ENCODE data around the gene MEIOB. TPM values are rescaled to one million over a fixed set of nuclear protein-coding genes. Genes with fewer than 3 reads are reported as not detected.

Gene MEIOB
- total RNA-seq, 1 donor: not detected

DNA sequence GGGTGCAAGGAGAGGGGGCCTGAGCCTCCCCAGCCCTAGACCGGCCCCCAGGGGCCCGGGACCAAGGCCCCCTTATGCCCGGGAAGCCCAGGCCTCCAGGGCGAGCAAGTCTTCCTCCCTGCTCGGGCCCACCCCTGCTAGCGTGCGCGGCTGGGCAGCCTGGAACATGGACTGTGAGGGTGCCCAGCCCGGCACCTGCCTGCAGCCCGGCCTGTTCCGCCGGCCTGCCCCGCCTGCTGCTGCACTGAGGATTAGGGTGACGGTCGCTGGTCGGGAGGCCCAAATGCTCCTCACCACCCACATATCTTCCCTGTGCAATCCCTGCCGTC lies 40.2 kb upstream of the MEIOB start:
- DNase-seq (ENCODE audit: low read depth): no peak
- TF ChIP-seq CTCF (IDR thresholded peaks at IDR 0.05; ENCODE audit: insufficient read depth, low read depth, low read length): no peak
- H3K4me3 ChIP-seq (ENCODE audit: low read depth, low read length): no peak overlapping the region

GRCh38 chr16:1911467-1912214 lies 39.7 kb upstream of the MEIOB start:
- DNase-seq (ENCODE audit: low read depth): no peak
- no peak for TF ChIP-seq CTCF (IDR thresholded peaks at IDR 0.05; ENCODE audit: insufficient read depth, low read depth, low read length)
- no peak overlapping the region for H3K4me3 ChIP-seq (ENCODE audit: low read depth, low read length)

GRCh38 chr16:1909561-1910231 lies 37.7 kb upstream of the MEIOB start:
- no peak overlapping the region for H3K4me3 ChIP-seq (ENCODE audit: low read depth, low read length)
- DNase-seq (ENCODE audit: low read depth): peak; percentile 52
- no peak for TF ChIP-seq CTCF (IDR thresholded peaks at IDR 0.05; ENCODE audit: insufficient read depth, low read depth, low read length)

DNA sequence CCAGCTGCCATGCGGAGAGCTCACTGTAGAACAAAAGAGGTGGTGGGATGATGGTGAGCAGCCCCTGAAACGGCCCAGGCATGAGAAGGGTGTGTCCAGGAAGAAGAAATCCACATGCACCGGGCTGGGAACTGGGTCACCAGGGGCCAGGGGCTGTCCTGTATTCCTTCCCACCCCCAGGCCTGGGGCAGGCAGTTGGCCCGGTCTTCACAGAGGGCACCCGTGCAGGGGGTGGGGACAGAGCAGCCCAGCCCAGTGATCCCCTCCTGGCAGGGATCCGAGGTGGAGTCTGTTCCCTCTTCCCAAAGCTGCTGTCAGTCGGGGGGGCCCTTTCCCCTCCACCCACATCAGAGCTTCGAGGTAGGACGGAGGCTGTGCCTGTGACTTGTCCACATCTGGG lies 37.0 kb upstream of the MEIOB start:
- no peak for TF ChIP-seq CTCF (IDR thresholded peaks at IDR 0.05; ENCODE audit: insufficient read depth, low read depth, low read length)
- no peak for DNase-seq (ENCODE audit: low read depth)
- H3K4me3 ChIP-seq (ENCODE audit: low read depth, low read length): no peak overlapping the region

DNA sequence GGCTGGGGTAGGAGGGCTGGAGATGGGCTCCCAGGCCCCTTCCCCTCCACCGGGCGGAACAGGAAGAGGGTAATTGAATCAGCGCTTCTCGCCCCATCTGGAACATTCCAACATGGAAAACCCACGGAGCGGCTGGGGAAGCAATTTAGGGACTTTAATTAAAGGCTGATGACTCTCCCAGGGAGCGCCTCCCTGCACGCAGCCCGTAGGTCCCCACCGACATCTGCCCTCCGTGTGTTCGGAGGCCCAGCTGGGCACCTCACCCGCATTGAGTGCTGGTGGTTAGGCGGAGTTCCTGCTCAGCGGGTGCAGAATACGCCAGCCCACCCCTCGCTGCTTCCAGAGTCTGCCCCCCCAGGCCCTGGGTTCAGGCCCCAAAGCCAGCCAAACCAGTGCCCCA lies 36.2 kb upstream of the MEIOB start:
- H3K4me3 ChIP-seq (ENCODE audit: low read depth, low read length): no peak overlapping the region
- no peak for TF ChIP-seq CTCF (IDR thresholded peaks at IDR 0.05; ENCODE audit: insufficient read depth, low read depth, low read length)
- DNase-seq (ENCODE audit: low read depth): no peak

DNA sequence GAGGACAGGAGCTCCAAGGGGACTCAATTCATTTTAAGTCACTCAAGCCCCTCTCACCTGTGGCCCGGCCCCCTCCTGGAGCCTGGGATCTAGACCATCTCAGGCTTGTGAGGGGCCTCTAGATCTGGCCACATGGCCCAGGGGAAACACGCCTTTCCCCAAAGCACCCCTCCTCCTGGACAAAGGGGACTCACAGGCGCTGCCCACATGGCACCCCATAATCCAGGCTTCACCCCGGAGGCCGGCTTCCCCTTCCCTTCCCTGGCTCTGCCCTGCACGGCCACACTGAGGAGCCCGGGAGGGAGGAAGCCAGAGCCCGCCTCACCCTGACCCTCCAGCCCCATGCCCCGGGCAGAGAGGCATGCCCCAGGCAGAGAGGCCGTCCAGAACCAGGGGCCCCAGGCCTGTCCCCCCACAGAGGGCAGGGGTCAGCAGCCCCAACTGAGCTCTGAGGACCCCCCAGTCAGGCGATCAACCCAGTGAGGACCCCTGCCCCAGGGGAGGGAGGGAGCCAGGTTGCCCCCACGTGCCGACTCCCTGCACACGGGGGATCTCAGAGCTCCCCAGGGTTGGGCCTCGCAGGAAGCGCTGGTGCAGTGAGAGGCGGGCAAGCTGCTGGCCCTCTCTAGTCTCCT lies 35.4 kb upstream of the MEIOB start:
- TF ChIP-seq CTCF (IDR thresholded peaks at IDR 0.05; ENCODE audit: insufficient read depth, low read depth, low read length): no peak
- DNase-seq (ENCODE audit: low read depth): no peak
- H3K4me3 ChIP-seq (ENCODE audit: low read depth, low read length): no peak overlapping the region

Data from fibroblast of villous mesenchyme (primary cell).